ENCODE measurements around the gene DUS1L.

GRCh38 chr17:82053556-82054263 lies 11.9 kb downstream of the DUS1L start:
- TF ChIP-seq POLR2A (IDR thresholded peaks at IDR 0.05; ENCODE audit: extremely low read depth, insufficient read length): no peak
- TF ChIP-seq CTCF (IDR thresholded peaks at IDR 0.05; ENCODE audit: low read depth, low read length): no peak
